GM23248 (cell line): ENCODE measurements around the gene POLR3A.

Source experiments
- EZH2 ChIP-seq: fragments of 200-600 bp; sonication (generic); IDR thresholded peaks from 2 replicates; pipeline ENCODE4 v1.6.1; 2018; ENCODE audit warnings: antibody characterized with exemption, mild to moderate bottlenecking; ENCODE audit not compliant: insufficient read depth, poor library complexity, severe bottlenecking
- EZH2phosphoT487 ChIP-seq: fragments of 200-600 bp; sonication (generic); IDR thresholded peaks from 2 replicates; pipeline ENCODE4 v1.6.1; 2018; ENCODE audit warnings: antibody characterized with exemption, moderate library complexity, mild to moderate bottlenecking, low read depth; ENCODE audit not compliant: insufficient read depth

DNA sequence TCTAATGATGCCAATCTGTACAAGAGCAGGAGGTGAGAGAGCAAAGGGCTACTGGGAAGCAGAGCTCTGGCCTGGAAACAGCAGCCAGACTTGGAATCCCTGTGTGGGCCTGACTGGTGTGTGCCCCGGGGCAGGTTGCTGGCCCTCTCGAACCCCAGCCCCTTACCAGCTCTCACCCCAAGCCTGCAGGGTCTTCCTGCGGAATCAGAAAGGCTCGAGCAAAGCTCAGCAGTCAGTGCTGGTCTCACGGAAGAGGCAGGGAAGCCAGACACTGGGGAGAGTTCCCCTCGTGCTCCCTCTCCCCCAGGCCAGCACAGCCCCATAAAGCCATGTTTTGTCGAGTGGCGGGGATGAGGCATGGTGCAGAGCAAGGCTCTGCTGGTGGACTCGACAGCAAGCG, 50.1 kb downstream of the POLR3A start:
- no peak for TF ChIP-seq EZH2
- TF ChIP-seq EZH2phosphoT487, result no peak
